IMR-90 (cell line): Measurements from ENCODE around the gene TASP1. TPM values are rescaled to one million over a fixed set of nuclear protein-coding genes. Genes with fewer than 3 reads are reported as not detected.
"Not testable (repeated sequence)": the region's sequence is repeated elsewhere in the genome, so short reads cannot be mapped to it uniquely, and the experiment has no call there.

Source experiments
- ATAC-seq: fragments of 200-7000 bp; cut with Tn5 transposase; 2 replicates; pipeline ENCODE4 v1.9.1; 2020; ENCODE audit warnings: low read depth, mild to moderate bottlenecking, moderate library complexity
- BruUV-seq: library from RNA; stranded (reverse); fragments of 400-500 nt; replicated peaks from 2 replicates; lab custom pipeline; 2021; lab: Mats Ljungman, UMichigan
- CTCF ChIA-PET: fragments of 300-600 bp; formaldehyde crosslinking; extraction: SDS; loops from one replicate; lab custom pipeline; 2021; ENCODE audit warnings: antibody characterized with exemption; lab: Yijun Ruan, JAX
- POLR2A ChIA-PET: fragments of 300-600 bp; sonication (Branson Sonifier 250); formaldehyde crosslinking; loops from one replicate; lab custom pipeline; 2022; ENCODE audit warnings: antibody characterized with exemption; ENCODE audit not compliant: unreplicated experiment; lab: Charles Lee
- DNase-seq: peaks from one replicate; pipeline ENCODE4 v3.0.0; 2013
- H2AFZ ChIP-seq: replicated peaks from 2 replicates; pipeline ENCODE3; 2013; ENCODE audit warnings: low read length, mild to moderate bottlenecking; ENCODE audit not compliant: poor library complexity
- H2AK5ac ChIP-seq: 2 replicates; pipeline ENCODE4 v1.6.1; 2013; ENCODE audit warnings: low read depth, low read length, inconsistent platforms
- H2AK9ac ChIP-seq: replicated peaks from 2 replicates; pipeline ENCODE3; 2013; ENCODE audit warnings: mild to moderate bottlenecking, low read depth, low read length, moderate library complexity; ENCODE audit not compliant: poor library complexity
- H2BK120ac ChIP-seq: 2 replicates; pipeline ENCODE4 v1.6.1; 2013; ENCODE audit warnings: low read depth, low read length, inconsistent platforms
- H2BK15ac ChIP-seq: 3 replicates; pipeline ENCODE4 v1.6.1; 2013; ENCODE audit warnings: low read depth, low read length, inconsistent platforms
- H2BK20ac ChIP-seq: 2 replicates; pipeline ENCODE4 v1.6.1; 2013; ENCODE audit warnings: low read depth, mild to moderate bottlenecking, inconsistent platforms, low read length, moderate library complexity
- H2BK5ac ChIP-seq: 2 replicates; pipeline ENCODE4 v1.6.1; 2013; ENCODE audit warnings: mild to moderate bottlenecking, low read depth, low read length, inconsistent platforms; ENCODE audit not compliant: poor library complexity, severe bottlenecking
- H3K14ac ChIP-seq: replicated peaks from 2 replicates; pipeline ENCODE4 v1.6.1; 2013; ENCODE audit warnings: low read depth, low read length, inconsistent platforms
- H3K18ac ChIP-seq: 2 replicates; pipeline ENCODE4 v1.6.1; 2013; ENCODE audit warnings: low read depth, low read length, control low read depth
- H3K23ac ChIP-seq: 2 replicates; pipeline ENCODE4 v1.6.1; 2013; ENCODE audit warnings: low read depth, low read length, inconsistent platforms
- H3K27ac ChIP-seq: 2 replicates; pipeline ENCODE4 v1.5.1; 2013; ENCODE audit warnings: mild to moderate bottlenecking, control low read depth, low read length; ENCODE audit not compliant: insufficient read depth
- H3K27me3 ChIP-seq: 2 replicates; pipeline ENCODE4 v1.6.1; 2013; ENCODE audit warnings: low read length; ENCODE audit not compliant: control insufficient read depth, insufficient read depth
- H3K36me3 ChIP-seq: 2 replicates; pipeline ENCODE4 v1.6.1; 2013; ENCODE audit warnings: low read length, mixed read lengths; ENCODE audit not compliant: control insufficient read depth, insufficient read depth
- H3K4ac ChIP-seq: 2 replicates; pipeline ENCODE4 v1.6.1; 2013; ENCODE audit warnings: low read depth, low read length, inconsistent platforms
- H3K4me1 ChIP-seq: 2 replicates; pipeline ENCODE4 v1.6.1; 2013; ENCODE audit warnings: low read length, mixed read lengths; ENCODE audit not compliant: control insufficient read depth, insufficient read depth
- H3K4me2 ChIP-seq: 2 replicates; pipeline ENCODE4 v1.6.1; 2013; ENCODE audit warnings: low read depth, mild to moderate bottlenecking, control low read depth, low read length, moderate library complexity
- H3K4me3 ChIP-seq: 2 replicates; pipeline ENCODE4 v1.5.1; 2013; ENCODE audit warnings: low read depth, mild to moderate bottlenecking, control low read depth, low read length, moderate library complexity; ENCODE audit not compliant: insufficient read depth
- H3K56ac ChIP-seq: 2 replicates; pipeline ENCODE4 v1.6.1; 2013; ENCODE audit warnings: low read length, inconsistent platforms; ENCODE audit not compliant: insufficient read depth; ENCODE audit errors: extremely low read depth
- H3K79me1 ChIP-seq, 2 experiments: 2 replicates each; pipeline ENCODE4 v1.6.1; 2013; ENCODE audit warnings: low read length in 2 of 2, inconsistent platforms in 1 of 2, low read depth in 1 of 2
- H3K9ac ChIP-seq: 2 replicates; pipeline ENCODE4 v1.6.1; 2013; ENCODE audit warnings: low read depth, low read length, control low read depth
- H3K9me1 ChIP-seq: 2 replicates; pipeline ENCODE4 v1.6.1; 2013; ENCODE audit warnings: low read length, inconsistent platforms; ENCODE audit not compliant: insufficient read depth
- H3K9me3 ChIP-seq: 2 replicates; pipeline ENCODE4 v1.6.1; 2013; ENCODE audit warnings: low read length; ENCODE audit not compliant: control insufficient read depth, insufficient read depth
- H4K20me1 ChIP-seq: 2 replicates; pipeline ENCODE4 v1.6.1; 2013; ENCODE audit warnings: low read length, inconsistent platforms; ENCODE audit not compliant: insufficient read depth
- H4K5ac ChIP-seq: 2 replicates; pipeline ENCODE4 v1.6.1; 2013; ENCODE audit warnings: mild to moderate bottlenecking, low read depth, low read length, control low read depth
- H4K8ac ChIP-seq, 2 experiments: 2 replicates each; pipeline ENCODE4 v1.6.1; 2013; ENCODE audit warnings: low read depth in 2 of 2, low read length in 2 of 2, control low read depth in 1 of 2, inconsistent platforms in 1 of 2
- H4K91ac ChIP-seq: 2 replicates; pipeline ENCODE4 v1.6.1; 2013; ENCODE audit warnings: low read depth, low read length, inconsistent platforms; ENCODE audit not compliant: insufficient read depth
- WGBS, 2 experiments: methylation state at CpG; one replicate each; pipeline versions ENCODE4 v1.1.5 to v1.1.7; 2013; ENCODE audit warnings: missing lambda C conversion rate in 2 of 2; ENCODE audit not compliant: insufficient read length in 1 of 2; ENCODE audit errors: extremely low coverage in 2 of 2; 5-methylcytosine and 5-hydroxymethylcytosine counted together
- dilution Hi-C: fragments of 300-500 bp; cut with HindIII; formaldehyde crosslinking; loops from one replicate; pipeline ENCODE4 v1.14.3; 2018; ENCODE audit warnings: low sequenced_read_pairs; ENCODE audit not compliant: unreplicated experiment
- in situ Hi-C: fragments of 300-500 bp; cut with MboI; formaldehyde crosslinking; loops from 3 replicates; pipeline ENCODE4 v1.14.3; 2019; ENCODE audit warnings: low sequenced_read_pairs, inconsistent platforms, mixed read lengths
- intact Hi-C: fragments of 100-400 bp; cut with micrococcal nuclease; formaldehyde crosslinking; loops from 2 replicates; pipeline ENCODE4 v1.10.0; 2022
- polyA plus RNA-seq, 3 experiments: library from polyadenylated mRNA; depleted of rRNA; stranded (reverse); fragments of >200 nt; gene quantifications; 2 replicates each; pipeline ENCODE4 v1.2.3, GENCODE V29; 2012; ENCODE audit warnings: low replicate concordance in 1 of 3
- total RNA-seq: library from RNA; depleted of rRNA; stranded (reverse); fragments of >200 nt; gene quantifications from 2 replicates; pipeline ENCODE4 v1.2.3, GENCODE V29; 2012

The TASP1 gene
- total and polyA plus RNA-seq, 2 of the 4 experiments (the other 2 are of a cell fraction): 3.9 to 7.9 TPM

GRCh38 chr20:13658060-13658459, 19.3 kb upstream of the TASP1 start:
- H3K79me1 ChIP-seq, H4K91ac ChIP-seq, DNase-seq, H3K18ac ChIP-seq, H2AK5ac ChIP-seq, intact Hi-C loops, H3K4ac ChIP-seq, H3K4me3 ChIP-seq, H2AK9ac ChIP-seq, POLR2A ChIA-PET, H3K27me3 ChIP-seq, H4K5ac ChIP-seq, H3K9me1 ChIP-seq, H2AFZ ChIP-seq, BruUV-seq, H3K56ac ChIP-seq, H3K14ac ChIP-seq, H3K9ac ChIP-seq, H2BK15ac ChIP-seq, H3K27ac ChIP-seq, H3K4me1 ChIP-seq, H2BK5ac ChIP-seq, H2BK20ac ChIP-seq, H4K20me1 ChIP-seq, H3K4me2 ChIP-seq, H3K36me3 ChIP-seq, H3K9me3 ChIP-seq, H2BK120ac ChIP-seq, H3K23ac ChIP-seq, ATAC-seq, in situ Hi-C loops, H4K8ac ChIP-seq, dilution Hi-C loops: not testable (repeated sequence)
- CTCF ChIA-PET: interaction anchor here (0.6 kb wide), 3 partner anchors 30 to 518 kb away, joined by 4 to 5 read pairs (median 4); no protein-coding TSS in a partner anchor
- WGBS, 2 experiments: no CpG with 5 or more reads among the region's 5 CpGs
